HG03108 (cell line): ENCODE data around the gene CCDC150.
"Not testable (repeated sequence)": the region's sequence is repeated elsewhere in the genome, so short reads cannot be mapped to it uniquely, and the experiment has no call there.

ENCODE experiments used
- ATAC-seq: cut with Tn5 transposase; IDR thresholded peaks from one replicate; pipeline ENCODE4 v1.9.1; 2021; ENCODE audit warnings: moderate library complexity; ENCODE audit not compliant: unreplicated experiment

The CCDC150 gene

DNA sequence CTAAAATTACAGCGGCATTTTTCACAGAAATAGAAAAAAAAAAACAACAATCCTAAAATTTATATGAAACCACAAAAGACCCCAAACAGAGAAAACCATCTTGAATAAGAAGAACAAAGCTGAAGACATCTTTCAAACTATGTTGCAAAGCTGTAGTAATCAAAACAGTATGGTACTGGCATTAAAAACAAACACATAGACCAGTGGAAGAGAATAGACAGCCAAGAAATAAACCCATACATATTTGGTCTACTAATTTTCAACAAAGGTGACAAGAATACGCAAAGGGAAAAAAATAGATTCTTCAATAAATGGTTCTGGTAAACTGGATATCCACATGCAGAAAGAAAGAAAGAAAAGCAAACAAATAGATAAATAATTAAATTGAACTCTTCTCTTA is 9.0 kb upstream of the CCDC150 start:
- no peak for ATAC-seq

DNA sequence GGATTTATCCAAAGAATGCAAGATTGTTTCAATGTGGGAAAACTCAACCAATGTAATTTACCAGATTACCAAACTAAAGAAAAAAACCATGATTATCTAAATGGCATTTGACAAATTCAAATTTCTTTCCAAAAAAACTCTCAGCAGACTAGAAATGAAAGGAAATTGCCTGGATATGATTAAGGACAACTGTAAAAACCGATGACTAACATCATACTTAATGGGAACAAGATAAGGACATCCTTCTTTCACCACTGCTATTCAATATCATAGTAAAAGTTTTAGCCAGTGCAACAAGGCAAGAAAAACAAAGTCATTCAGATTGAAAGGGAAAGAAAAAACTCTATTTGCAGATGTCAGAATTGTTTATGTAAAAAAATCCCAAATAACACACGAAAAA is 4.4 kb upstream of the CCDC150 start:
- ATAC-seq, result no peak

DNA sequence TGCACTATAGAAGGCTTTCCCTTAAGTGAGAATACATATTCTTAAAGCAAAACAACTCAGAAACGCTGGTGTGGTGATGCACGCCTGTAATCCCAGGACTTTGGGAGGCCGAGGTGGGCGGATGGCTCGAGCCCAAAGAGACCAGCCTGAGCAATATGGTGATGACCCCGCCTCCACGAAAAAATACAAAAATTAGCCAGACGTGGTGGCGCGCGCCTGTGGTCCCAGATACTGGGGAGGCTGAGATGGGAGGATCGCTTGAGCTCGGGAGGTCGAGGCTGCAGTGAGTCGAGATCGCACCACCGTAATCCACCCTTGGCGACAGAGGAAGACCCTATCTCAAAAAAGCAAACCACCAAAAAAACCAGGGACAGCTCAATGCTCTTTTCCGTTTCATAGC is 750 bp upstream of the CCDC150 start:
- ATAC-seq, result no peak

- ATAC-seq, result no peak
Observed at GRCh38 chr2:196640031-196640548, 575 bp downstream of the CCDC150 start.

DNA sequence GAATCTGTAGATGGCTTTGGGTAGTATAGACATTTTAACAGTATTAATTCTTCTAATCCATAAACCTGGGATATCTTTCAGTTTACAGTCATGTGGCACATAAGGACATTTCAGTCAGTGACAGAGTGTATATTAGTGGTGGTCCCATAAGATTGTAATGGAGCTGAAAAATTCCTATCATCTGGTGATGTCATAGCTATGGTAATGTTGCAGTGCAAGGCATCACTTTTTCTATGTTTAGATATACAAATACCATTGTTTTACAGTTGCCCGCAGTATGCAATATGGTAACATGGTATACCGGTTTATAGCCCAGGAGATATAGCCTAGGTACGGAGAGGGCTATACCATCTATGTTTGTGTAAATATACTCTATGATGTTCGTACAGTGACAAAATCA is 9.7 kb downstream of the CCDC150 start:
- ATAC-seq, result no peak

GRCh38 chr2:196651387-196652094 is 12.0 kb downstream of the CCDC150 start:
- ATAC-seq, result no peak

DNA sequence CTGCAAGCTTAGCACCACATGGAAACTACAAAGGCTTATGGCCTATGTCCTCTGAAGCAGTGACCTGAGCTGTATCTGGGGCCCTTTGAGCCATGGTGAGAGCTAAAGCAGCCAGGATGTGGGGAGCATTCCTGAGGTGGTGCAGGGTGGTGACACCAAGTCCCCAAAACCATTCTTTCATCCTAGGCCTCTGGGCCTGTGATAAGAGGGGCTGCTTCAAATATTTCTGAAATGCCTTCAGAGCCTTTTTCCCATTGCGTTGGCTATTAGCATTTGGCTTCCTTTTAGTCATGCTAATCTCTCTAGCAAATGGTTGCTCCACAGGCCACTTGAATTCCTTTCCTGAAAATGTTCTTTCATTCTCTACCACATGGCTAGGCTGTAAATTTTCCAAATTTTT is 13.4 kb downstream of the CCDC150 start:
- no peak for ATAC-seq

GRCh38 chr2:196653843-196654242 is 14.3 kb downstream of the CCDC150 start:
- ATAC-seq, result no peak

DNA sequence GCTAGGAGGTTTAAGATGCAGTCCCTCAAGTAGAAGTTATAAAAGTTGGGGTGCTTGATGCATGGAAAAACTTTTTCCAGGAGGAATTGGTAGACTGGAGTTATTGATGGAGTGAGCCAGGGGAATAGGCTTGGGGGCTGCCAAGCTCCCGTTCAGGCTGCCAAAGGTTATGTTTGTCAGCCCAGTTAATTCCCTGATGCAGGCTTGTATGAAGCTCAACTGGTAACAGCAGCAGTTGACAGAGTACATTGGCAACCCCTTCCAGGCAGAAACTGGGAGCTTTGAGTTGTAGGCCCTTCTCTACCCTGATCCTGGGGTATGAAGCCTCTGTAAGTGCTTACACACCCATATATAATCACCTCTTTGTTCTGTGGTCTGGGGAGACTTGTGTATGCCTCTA is 16.2 kb downstream of the CCDC150 start:
- ATAC-seq, result no peak

DNA sequence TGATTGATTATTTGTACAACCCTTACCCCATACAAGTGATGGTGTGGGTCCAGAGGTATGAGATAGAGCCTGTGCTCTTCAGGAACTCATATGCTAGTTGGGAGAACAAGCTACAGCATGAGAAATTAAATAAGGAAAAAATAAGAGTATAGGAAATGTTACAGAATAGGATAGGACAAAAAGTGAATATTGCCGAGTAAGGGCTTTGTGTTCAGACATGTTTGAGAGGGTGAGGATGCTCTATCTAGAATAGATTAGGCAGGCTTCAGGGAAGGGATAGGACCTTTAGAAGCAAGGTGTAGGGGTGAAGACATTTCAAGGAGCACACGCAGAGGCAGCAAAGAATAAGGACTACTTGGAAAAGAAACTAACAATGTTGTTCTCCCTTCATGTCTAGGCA is 17.8 kb downstream of the CCDC150 start:
- ATAC-seq, result no peak

DNA sequence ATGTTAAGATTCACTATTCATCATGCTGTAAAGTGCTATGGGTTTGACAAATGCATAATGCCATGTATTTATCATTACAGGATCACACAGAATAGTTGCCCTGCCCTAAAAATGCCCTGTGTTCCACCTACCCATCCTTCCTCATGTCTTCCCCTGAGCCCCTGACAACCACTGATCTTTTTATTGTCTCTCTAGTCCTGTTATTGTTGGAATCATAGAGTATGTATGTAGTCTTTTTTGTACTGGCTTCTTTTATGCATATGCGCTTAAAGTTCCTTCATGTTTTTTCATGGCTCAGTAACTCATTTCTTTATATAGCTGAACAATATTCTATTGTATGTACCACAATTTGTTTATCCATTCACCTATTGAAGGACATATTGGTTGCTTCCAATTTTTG is 20.3 kb downstream of the CCDC150 start:
- ATAC-seq, result no peak

DNA sequence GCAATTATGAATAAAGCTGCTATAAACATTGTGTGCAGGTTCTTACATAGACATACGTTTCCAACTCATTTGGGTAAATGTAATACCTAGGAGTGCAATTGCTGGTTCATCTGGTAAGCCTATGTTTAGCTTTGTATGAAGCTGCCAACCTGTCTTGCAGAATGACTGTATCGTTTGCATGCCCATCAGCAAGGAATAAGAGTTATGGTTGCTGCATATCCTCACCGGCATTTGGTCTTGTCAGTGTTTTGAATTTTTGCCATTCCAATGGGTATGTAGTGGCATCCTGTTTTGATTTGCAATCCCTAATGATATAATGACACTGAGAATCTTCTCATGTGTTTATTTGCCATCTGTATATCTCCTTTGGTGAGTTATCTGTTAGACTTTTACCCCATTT is 20.7 kb downstream of the CCDC150 start:
- no peak for ATAC-seq

DNA sequence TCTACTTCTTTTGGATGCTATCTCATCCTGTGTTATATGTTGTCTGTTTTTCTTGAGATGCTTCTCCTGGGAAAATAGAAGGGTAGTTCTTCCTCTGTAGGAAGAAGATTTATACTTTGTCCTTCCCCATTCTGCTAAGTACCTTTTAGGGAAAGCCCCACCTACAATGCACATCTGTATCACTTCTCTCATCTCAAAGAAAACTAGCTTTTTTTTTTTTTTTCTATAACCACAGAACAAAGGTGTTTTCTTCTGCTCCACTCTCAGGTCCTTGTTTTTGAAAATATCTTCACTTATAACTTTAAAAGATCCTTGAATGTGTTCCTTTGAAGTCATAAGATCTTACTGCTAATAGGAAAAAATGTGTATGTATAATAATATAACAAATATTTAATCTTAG is 30.8 kb downstream of the CCDC150 start:
- no peak for ATAC-seq

DNA sequence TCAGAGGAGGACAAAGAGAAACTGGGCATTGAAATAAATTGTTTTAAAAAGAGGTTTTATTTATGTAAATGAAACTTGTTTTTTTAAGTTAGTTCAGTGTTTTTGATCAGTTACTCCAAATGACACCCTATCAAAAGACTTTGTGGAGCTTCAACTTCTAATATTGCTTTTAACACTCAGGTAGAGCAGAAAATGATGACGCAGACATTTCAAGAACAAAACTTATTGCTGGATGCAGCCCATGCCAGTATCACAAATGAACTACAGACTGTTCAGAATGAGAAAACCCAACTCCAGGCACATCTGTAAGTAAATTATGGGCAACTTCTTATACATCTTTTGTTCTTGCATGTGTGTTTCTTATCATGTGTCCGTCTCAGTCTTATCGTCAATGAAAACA is 36.4 kb downstream of the CCDC150 start:
- ATAC-seq, result no peak

DNA sequence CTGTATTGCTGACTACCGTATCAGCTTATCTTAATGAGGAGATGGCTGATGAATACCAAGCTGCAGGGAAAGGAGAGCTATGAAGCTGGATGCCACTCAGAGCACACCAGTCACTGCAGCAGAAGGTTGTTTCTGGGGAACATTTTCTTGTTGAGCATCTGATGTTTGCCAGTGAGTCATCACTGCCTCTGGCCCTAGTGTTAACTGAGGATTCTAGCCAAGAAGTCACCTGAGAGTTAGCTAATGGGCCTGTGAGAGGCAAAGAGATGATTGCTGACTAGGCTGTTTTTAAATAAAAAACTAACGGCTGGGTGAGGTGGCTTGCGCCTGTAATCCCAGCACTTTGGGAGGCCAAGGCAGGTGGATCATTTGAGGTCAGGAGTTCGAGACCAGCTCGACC is 37.9 kb downstream of the CCDC150 start:
- no peak for ATAC-seq

GRCh38 chr2:196679368-196679767 is 39.9 kb downstream of the CCDC150 start:
- no peak for ATAC-seq

DNA sequence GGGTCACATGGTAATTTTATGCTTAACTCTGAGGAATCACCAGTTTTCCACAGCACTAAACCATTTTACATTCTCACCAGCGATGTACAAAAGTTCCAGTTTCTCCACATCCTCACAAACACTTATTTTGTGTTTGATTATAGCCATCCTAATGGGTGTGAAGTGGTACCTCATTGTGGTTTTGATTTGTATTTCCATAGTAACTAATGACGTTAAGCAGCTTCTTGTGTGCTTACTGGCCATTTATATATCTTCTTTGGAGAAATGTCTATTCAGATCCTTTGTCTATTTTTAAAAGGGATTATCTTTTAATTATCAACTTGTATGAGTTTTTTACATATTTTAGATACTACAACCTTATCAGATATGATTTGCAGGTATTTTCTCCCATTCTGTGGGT is 42.0 kb downstream of the CCDC150 start:
- no peak for ATAC-seq

DNA sequence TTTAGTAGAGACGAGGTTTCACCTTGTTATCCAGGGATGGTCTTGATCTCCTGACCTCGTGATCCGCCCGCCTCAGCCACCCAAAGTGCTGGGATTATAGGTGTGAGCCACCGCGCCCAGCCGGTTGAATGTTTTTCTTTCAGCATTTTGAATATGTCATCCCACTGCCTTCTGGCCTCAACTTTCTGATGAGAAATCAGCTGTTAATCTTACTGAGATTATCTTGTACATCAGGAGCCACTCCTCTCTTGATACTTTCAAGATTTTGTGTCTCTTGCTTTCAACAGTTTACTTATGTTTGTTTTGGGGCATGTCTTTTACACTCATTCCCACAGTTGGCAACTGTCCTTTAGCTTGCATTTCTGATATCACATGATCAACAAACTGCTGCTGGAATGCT is 46.3 kb downstream of the CCDC150 start:
- ATAC-seq, result no peak

GRCh38 chr2:196686737-196687136 is 47.2 kb downstream of the CCDC150 start:
- ATAC-seq, result not testable (repeated sequence)

GRCh38 chr2:196696423-196697079 is 57.0 kb downstream of the CCDC150 start:
- ATAC-seq, result no peak

DNA sequence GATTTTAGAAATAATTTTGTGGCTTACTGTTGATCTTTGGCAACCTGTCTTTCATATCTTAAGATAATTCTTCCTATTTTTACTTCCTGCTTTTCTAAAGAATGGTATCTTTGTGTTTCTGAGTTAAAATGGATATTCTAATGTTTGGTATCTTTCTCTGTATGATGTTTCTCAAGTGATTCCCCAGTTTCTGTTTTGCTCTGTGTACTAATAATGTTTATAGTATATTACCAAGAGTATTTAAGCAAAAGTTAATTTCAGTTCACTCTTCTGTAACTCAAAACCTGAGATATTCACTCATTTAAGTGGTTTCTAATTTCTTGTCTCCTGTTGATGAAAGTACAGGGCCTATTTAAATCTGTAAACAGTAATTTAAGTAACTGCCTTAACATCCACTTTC is 58.3 kb downstream of the CCDC150 start:
- ATAC-seq, result no peak

DNA sequence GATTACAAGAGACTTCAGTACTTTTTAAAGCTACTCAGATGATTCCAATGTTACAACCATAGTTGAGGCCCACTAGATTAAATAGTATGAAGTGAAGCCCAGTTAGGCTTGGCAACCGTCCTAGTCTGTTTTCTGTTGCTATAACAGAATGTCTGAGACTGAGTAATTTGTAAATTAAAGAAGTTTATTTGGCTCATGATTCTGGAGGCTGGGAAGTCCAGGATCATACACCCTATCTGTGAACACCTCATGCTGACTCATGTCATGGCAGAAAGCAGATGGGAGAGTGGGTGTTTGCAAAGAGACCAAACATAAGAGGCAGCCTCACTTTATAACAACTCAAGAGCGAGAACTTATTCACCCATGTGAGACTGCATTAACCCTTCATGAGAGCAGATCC is 63.1 kb downstream of the CCDC150 start:
- ATAC-seq, result no peak

DNA sequence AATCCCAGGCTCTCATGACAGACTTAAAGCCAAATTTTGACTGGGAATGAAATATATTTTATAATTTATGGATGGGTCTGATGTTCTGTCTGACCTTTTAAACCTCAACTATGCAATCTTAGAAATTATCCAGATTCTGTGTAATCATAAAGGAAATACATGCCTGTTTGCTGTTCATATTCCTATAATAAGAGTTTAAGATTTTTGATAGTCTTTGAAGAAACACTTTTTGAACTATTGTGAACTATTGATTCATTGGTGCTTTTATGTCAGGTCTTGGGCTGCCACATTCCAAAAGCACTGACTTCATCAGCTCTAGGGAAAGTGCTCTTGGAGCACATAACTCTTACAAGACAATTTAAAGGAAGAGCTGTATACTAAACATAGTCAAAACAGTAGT is 64.2 kb downstream of the CCDC150 start:
- no peak for ATAC-seq
